T-cell (primary cell): Measurements from ENCODE around the gene TLCD3B. TPM values are rescaled to one million over a fixed set of nuclear protein-coding genes. Genes with fewer than 3 reads are reported as not detected.

Experiments used
- ATAC-seq, 4 experiments: fragments of 200-7000 bp in 3 of 4; fragments of 150-1000 bp in 1 of 4; cut with Tn5 transposase; replicated peaks in 1 of 4; 1 replicate in 3 of 4; 2 replicates in 1 of 4; pipeline ENCODE4 v1.10.0; 2021; ENCODE audit warnings: moderate library complexity in 3 of 4, mild to moderate bottlenecking in 2 of 4, moderate number of reproducible peaks in 1 of 4
- CTCF ChIA-PET, 2 donors: fragments of 300-600 bp; sonication (Branson Sonifier 250); formaldehyde crosslinking; loops; one replicate each; lab custom pipeline; 2022; ENCODE audit warnings: antibody characterized with exemption in 2 of 2; lab: Charles Lee
- POLR2A ChIA-PET, 2 donors: fragments of 300-600 bp; sonication (Branson Sonifier 250); formaldehyde crosslinking; loops; one replicate each; lab custom pipeline; 2022; ENCODE audit warnings: antibody characterized with exemption in 2 of 2; lab: Charles Lee
- DNase-seq, 35 experiments: peaks; one replicate each; pipeline versions ENCODE4 v3.0.0 to v3.0.0-alpha.2; 2013 to 2023
- H3K27ac ChIP-seq: one replicate; pipeline ENCODE4 v1.5.1; 2013; ENCODE audit warnings: low read length
- H3K27me3 ChIP-seq, 2 experiments: replicated peaks in 1 of 2; 1 replicate in 1 of 2; 2 replicates in 1 of 2; pipeline versions ENCODE4 v1.6.1 to v1.7.0; 2013; ENCODE audit warnings: low read length in 1 of 2, mixed read lengths in 1 of 2; ENCODE audit not compliant: control insufficient read depth in 2 of 2, insufficient read depth in 2 of 2; ENCODE audit errors: extremely low read depth in 1 of 2
- H3K36me3 ChIP-seq, 2 donors: 1 replicate in 1 of 2; 2 replicates in 1 of 2; pipeline versions ENCODE4 v1.6.1 to v1.7.0; 2013; ENCODE audit warnings: low read length in 1 of 2; ENCODE audit not compliant: control insufficient read depth in 2 of 2, insufficient read depth in 1 of 2; ENCODE audit errors: extremely low read depth in 1 of 2
- H3K4me1 ChIP-seq, 2 experiments: 1 replicate in 1 of 2; 2 replicates in 1 of 2; pipeline versions ENCODE4 v1.6.1 to v1.7.0; 2013; ENCODE audit warnings: low read length in 2 of 2, mixed read lengths in 1 of 2; ENCODE audit not compliant: insufficient read depth in 2 of 2, control insufficient read depth in 1 of 2; ENCODE audit errors: extremely low read depth in 1 of 2
- H3K4me3 ChIP-seq, 2 donors: 1 replicate in 1 of 2; 2 replicates in 1 of 2; pipeline versions ENCODE4 v1.5.1 to v1.7.0; 2013; ENCODE audit warnings: mild to moderate bottlenecking in 2 of 2, low read length in 1 of 2, moderate library complexity in 1 of 2; ENCODE audit not compliant: control insufficient read depth in 1 of 2; ENCODE audit errors: extremely low read depth in 1 of 2
- H3K9me3 ChIP-seq: 2 replicates; pipeline ENCODE4 v1.7.0; 2013
- H3K27ac Mint-ChIP-seq, 2 donors: one replicate each; pipeline ENCODE4 v1.8.0; 2020 to 2021; ENCODE audit warnings: mild to moderate bottlenecking in 2 of 2, mixed read lengths in 2 of 2
- H3K27me3 Mint-ChIP-seq, 2 donors: one replicate each; pipeline ENCODE4 v1.8.0; 2021 to 2022; ENCODE audit warnings: mixed read lengths in 2 of 2
- H3K36me3 Mint-ChIP-seq: one replicate; pipeline ENCODE4 v1.8.0; 2021; ENCODE audit warnings: mixed read lengths
- H3K4me1 Mint-ChIP-seq, 3 donors: one replicate each; pipeline ENCODE4 v1.8.0; 2020 to 2022; ENCODE audit warnings: mixed read lengths in 3 of 3, mild to moderate bottlenecking in 1 of 3
- H3K4me3 Mint-ChIP-seq, 3 donors: one replicate each; pipeline ENCODE4 v1.8.0; 2020 to 2022; ENCODE audit warnings: mild to moderate bottlenecking in 3 of 3, mixed read lengths in 3 of 3, moderate library complexity in 3 of 3
- H3K9me3 Mint-ChIP-seq, 3 donors: one replicate each; pipeline ENCODE4 v1.8.0; 2020 to 2022; ENCODE audit warnings: mixed read lengths in 3 of 3
- WGBS: methylation state at CpG from one replicate; pipeline ENCODE4 v1.1.5; 2013; ENCODE audit warnings: missing lambda C conversion rate; ENCODE audit not compliant: insufficient coverage; 5-methylcytosine and 5-hydroxymethylcytosine counted together
- total RNA-seq, 35 experiments: library from RNA in 6 of 35; stranded (reverse) in 6 of 35; fragments of 120-200 nt in 1 of 35; gene quantifications; one replicate each; pipeline versions ENCODE4 v1.2.1 to v1.2.4 and lab custom pipeline; 2013 to 2026

TLCD3B gene
- total RNA-seq, 5 donors from 2014 or later (not counting 1 experiment from before 2014, with no cell fraction given) = 0.25 to 0.32 (median 0.25) TPM; not detected in 2

DNA sequence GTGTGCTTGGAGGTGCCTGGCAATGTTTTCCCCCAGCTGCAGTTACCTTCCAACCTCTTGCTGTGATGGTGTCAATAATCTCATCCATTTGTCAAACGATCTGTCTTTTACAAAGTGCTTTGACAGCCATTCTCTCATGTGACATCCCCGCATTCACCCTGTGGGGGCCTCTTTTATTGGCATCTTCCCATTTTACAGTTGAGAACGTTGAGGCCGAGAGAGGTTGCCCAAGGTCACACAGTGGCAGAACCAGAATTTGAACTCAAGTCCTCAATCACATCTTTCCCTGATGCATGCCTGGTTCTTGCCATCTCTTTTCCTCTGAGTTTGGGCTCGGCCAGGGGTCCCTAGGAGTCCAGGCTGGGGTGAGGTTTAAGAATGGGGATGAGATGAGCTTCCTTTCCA is 55.9 kb downstream of the TLCD3B start:
- WGBS = 52% methylated on average over 4 of the region's 5 CpGs
- Histone ChIP-seq H3K36me3 (peaks cover 9 to 22% of the 10 kb centered on the region in 2 donors), H3K9me3 (no peaks in the 10 kb centered on the region), H3K4me3 (peak overlapping the region; percentile 83 to 98), H3K27me3 (no peaks in the 10 kb centered on the region), H3K4me1 (peaks cover 13 to 33% of the 10 kb centered on the region in 2 experiments), H3K27ac (peak overlapping the region; percentile 78)
- Mint-ChIP-seq H3K27ac (peak overlapping the region; percentile 83 to 93), H3K4me1 (peaks cover 23 to 41% (median 36%) of the 10 kb centered on the region in 3 donors), H3K36me3 (peaks cover 19% of the 10 kb centered on the region), H3K9me3 (no peaks in the 10 kb centered on the region), H3K27me3 (no peaks in the 10 kb centered on the region), H3K4me3 (peak overlapping the region; percentile 85 to 97 (median 90))
- DNase-seq (no peak), ATAC-seq (no peak)
- ChIA-PET CTCF (interaction anchor here in 1 of 2 donors (3.9 kb wide), 1 partner anchor 13 kb away, joined by 22 read pairs; the partner anchor contains the start of gene TMEM219), POLR2A (interaction anchor here in 1 of 2 donors (0.6 kb wide), 1 partner anchor 1101 kb away, joined by 3 read pairs; no protein-coding TSS in a partner anchor)

Other genes with a start within 250 kb of the TLCD3B start
- 10 to 100 TPM; 84.1 to 95.2 (median 84.9) TPM for gene KIF22, start 240.5 kb downstream of the TLCD3B start, total RNA-seq
- gene MAZ, start 224.7 kb downstream of the TLCD3B start, total RNA-seq = 100 to 1,000 TPM; 240 to 326 (median 305) TPM
- 1 to 10 TPM; 2.4 to 7.9 (median 4.4) TPM for gene PRRT2, start 219.1 kb downstream of the TLCD3B start, total RNA-seq
- 10 to 100 TPM; 16.0 to 47.2 (median 40.6) TPM for gene PAGR1, start 215.1 kb downstream of the TLCD3B start, total RNA-seq
- 100 to 1,000 TPM; 140 to 173 (median 158) TPM for gene MVP, start 210.8 kb downstream of the TLCD3B start, total RNA-seq
- 10 to 100 TPM; 37.1 to 87.0 (median 79.7) TPM for gene CDIPT, start 168.0 kb downstream of the TLCD3B start, total RNA-seq
- under 1 TPM in 3 of 5 donors, not detected in 2; 0.16 to 0.82 (median 0.47) TPM for gene SEZ6L2, start 131.7 kb downstream of the TLCD3B start, total RNA-seq
- not detected for gene ASPHD1, start 130.8 kb downstream of the TLCD3B start, total RNA-seq
- gene KCTD13, start 105.0 kb downstream of the TLCD3B start, total RNA-seq = 10 to 100 TPM; 48.4 to 87.3 (median 79.1) TPM
- 10 to 100 TPM; 66.7 to 93.9 (median 80.4) TPM for gene TMEM219, start 69.2 kb downstream of the TLCD3B start, total RNA-seq
- gene TAOK2, start 57.4 kb downstream of the TLCD3B start, total RNA-seq = 10 to 100 TPM; 26.1 to 58.3 (median 55.9) TPM
- 10 to 100 TPM; 15.0 to 22.8 (median 20.3) TPM for gene HIRIP3, start 35.7 kb downstream of the TLCD3B start, total RNA-seq
- 100 to 1,000 TPM in 3 of 5 donors, 10 to 100 TPM in 2; 84.8 to 152 (median 128) TPM for gene INO80E, start 35.0 kb downstream of the TLCD3B start, total RNA-seq
- gene DOC2A, start 20.2 kb downstream of the TLCD3B start, total RNA-seq = under 1 TPM in 4 of 5 donors, not detected in 1; 0.15 to 0.38 (median 0.26) TPM
- gene C16orf92, start 8.1 kb downstream of the TLCD3B start, total RNA-seq = not detected
- 100 to 1,000 TPM; 367 to 715 (median 567) TPM for gene ALDOA, start 34.5 kb upstream of the TLCD3B start, total RNA-seq
- 100 to 1,000 TPM in 2 of 5 donors, 10 to 100 TPM in 3; 71.2 to 110 (median 97.9) TPM for gene PPP4C, start 44.7 kb upstream of the TLCD3B start, total RNA-seq
- gene TBX6, start 60.7 kb upstream of the TLCD3B start, total RNA-seq = 1 to 10 TPM; 1.4 to 2.0 (median 1.5) TPM
- gene YPEL3, start 64.9 kb upstream of the TLCD3B start, total RNA-seq = 100 to 1,000 TPM; 105 to 277 (median 226) TPM
- gene GDPD3, start 82.3 kb upstream of the TLCD3B start, total RNA-seq = 10 to 100 TPM; 11.1 to 27.2 (median 22.1) TPM
- gene MAPK3, start 91.9 kb upstream of the TLCD3B start, total RNA-seq = 10 to 100 TPM; 55.5 to 76.0 (median 63.2) TPM
- gene CORO1A, start 152.3 kb upstream of the TLCD3B start, total RNA-seq = 1,000 to 10,000 TPM in 2 of 5 donors, 100 to 1,000 TPM in 3; 708 to 1,286 (median 987) TPM
- 100 to 1,000 TPM in 3 of 5 donors, 10 to 100 TPM in 2; 47.0 to 115 (median 100) TPM for gene BOLA2B, start 162.4 kb upstream of the TLCD3B start, total RNA-seq
- gene SLX1A, start 162.6 kb upstream of the TLCD3B start, total RNA-seq = 100 to 1,000 TPM in 2 of 5 donors, 10 to 100 TPM in 3; 31.6 to 114 (median 86.4) TPM
- 10 to 100 TPM; 25.8 to 42.6 (median 30.8) TPM for gene SULT1A3, start 168.0 kb upstream of the TLCD3B start, total RNA-seq
- 10 to 100 TPM; 15.7 to 43.6 (median 29.2) TPM for gene NPIPB13, start 217.2 kb upstream of the TLCD3B start, total RNA-seq